Measurements from ENCODE around the gene INF2.
A peak's percentile ranks its signal among the peaks of the same experiment; 100 is the strongest.

INF2 gene

GRCh38 chr14:104755621-104756020 is 66.2 kb downstream of the INF2 start:
- DNase-seq, result no peak

GRCh38 chr14:104756477-104757237 is 67.2 kb downstream of the INF2 start:
- no peak for DNase-seq

GRCh38 chr14:104757238-104757585 is 67.8 kb downstream of the INF2 start:
- no peak for DNase-seq

- DNase-seq, result no peak
These were observed 68.4 kb downstream of the INF2 start for GRCh38 chr14:104757681-104758392.

- peak; percentile 20 for DNase-seq
These were observed 69.9 kb downstream of the INF2 start for GRCh38 chr14:104758981-104759969.

GRCh38 chr14:104765517-104765916 is 76.1 kb downstream of the INF2 start:
- DNase-seq, result no peak

GRCh38 chr14:104766256-104766862 is 76.9 kb downstream of the INF2 start:
- no peak for DNase-seq

- no peak for DNase-seq
These were observed 77.6 kb downstream of the INF2 start for GRCh38 chr14:104766863-104767633.

- DNase-seq, result no peak
These were observed 78.2 kb downstream of the INF2 start for GRCh38 chr14:104767634-104767918.

- DNase-seq, result peak; percentile 83
These were observed 79.3 kb downstream of the INF2 start for GRCh38 chr14:104768437-104769323.

- DNase-seq, result no peak
These were observed 80.1 kb downstream of the INF2 start for GRCh38 chr14:104769324-104770071.

GRCh38 chr14:104770072-104770579 is 80.7 kb downstream of the INF2 start:
- no peak for DNase-seq

- no peak for DNase-seq
These were observed 81.4 kb downstream of the INF2 start for GRCh38 chr14:104770851-104771272.

GRCh38 chr14:104771374-104771773 is 82.0 kb downstream of the INF2 start:
- no peak for DNase-seq
